C4-2B (cell line): Measurements from ENCODE around the gene LGALS12.
A peak's percentile ranks its signal among the peaks of the same experiment; 100 is the strongest.
"Not testable (repeated sequence)": the region's sequence is repeated elsewhere in the genome, so short reads cannot be mapped to it uniquely, and the experiment has no call there.

ENCODE experiments used
- H3K27ac ChIP-seq: fragments of 450-650 bp; 2 replicates; pipeline ENCODE4 v1.5.1; 2017
- ZFX ChIP-seq: fragments of 450-650 bp; IDR thresholded peaks from 2 replicates; pipeline ENCODE4 v1.6.1; 2017
- TF ChIP-seq, protein P1 (sequence below): fragments of 450-650 bp; conservative IDR thresholded peaks from 2 replicates; pipeline ENCODE4 v1.5.1; 2017; ENCODE audit warnings: mild to moderate bottlenecking

LGALS12 gene

DNA sequence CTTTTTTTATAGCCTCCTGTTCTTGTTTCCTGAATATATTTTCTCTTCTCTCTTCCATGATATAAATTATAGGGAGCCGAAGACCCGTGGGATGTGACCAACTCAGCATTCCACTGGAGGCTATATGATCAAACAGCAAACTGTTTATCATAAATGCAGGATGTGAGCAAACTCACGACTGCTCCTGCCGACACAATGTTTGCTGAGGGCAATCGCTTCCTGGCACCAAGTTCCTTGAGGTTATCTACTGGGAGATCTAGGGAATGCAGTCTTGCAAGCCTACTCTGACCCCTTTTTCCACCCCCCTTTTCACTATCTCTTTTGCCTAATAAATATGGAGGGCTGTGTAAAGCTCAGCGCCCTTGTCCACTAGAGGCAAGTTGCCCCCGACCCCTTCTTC is 17.3 kb downstream of the LGALS12 start:
- TF ChIP-seq, protein P1, sequence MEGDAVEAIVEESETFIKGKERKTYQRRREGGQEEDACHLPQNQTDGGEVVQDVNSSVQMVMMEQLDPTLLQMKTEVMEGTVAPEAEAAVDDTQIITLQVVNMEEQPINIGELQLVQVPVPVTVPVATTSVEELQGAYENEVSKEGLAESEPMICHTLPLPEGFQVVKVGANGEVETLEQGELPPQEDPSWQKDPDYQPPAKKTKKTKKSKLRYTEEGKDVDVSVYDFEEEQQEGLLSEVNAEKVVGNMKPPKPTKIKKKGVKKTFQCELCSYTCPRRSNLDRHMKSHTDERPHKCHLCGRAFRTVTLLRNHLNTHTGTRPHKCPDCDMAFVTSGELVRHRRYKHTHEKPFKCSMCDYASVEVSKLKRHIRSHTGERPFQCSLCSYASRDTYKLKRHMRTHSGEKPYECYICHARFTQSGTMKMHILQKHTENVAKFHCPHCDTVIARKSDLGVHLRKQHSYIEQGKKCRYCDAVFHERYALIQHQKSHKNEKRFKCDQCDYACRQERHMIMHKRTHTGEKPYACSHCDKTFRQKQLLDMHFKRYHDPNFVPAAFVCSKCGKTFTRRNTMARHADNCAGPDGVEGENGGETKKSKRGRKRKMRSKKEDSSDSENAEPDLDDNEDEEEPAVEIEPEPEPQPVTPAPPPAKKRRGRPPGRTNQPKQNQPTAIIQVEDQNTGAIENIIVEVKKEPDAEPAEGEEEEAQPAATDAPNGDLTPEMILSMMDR: no peak
- no peak for TF ChIP-seq ZFX
- H3K27ac ChIP-seq: no peak overlapping the region

GRCh38 chr11:63527667-63528066 is 21.8 kb downstream of the LGALS12 start:
- no peak for TF ChIP-seq ZFX
- TF ChIP-seq, protein P1: no peak

DNA sequence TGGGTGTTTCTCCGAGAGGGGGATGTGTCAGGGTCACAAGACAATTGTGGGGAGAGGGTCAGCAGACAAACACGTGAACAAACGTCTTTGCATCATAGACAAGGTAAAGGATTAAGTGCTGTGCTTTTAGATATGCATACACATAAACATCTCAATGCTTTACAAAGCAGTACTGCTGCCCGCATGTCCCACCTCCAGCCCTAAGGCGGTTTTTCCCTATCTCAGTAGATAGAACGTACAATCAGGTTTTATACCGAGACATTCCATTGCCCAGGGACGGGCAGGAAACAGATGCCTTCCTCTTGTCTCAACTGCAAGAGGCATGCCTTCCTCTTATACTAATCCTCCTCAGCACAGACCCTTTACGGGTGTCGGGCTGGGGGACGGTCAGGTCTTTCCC is 22.3 kb downstream of the LGALS12 start:
- not testable (repeated sequence) for H3K27ac ChIP-seq

More at GRCh38 chr11:63527667-63528066, 21.8 kb downstream of the LGALS12 start:
- no peak overlapping the region for H3K27ac ChIP-seq

DNA sequence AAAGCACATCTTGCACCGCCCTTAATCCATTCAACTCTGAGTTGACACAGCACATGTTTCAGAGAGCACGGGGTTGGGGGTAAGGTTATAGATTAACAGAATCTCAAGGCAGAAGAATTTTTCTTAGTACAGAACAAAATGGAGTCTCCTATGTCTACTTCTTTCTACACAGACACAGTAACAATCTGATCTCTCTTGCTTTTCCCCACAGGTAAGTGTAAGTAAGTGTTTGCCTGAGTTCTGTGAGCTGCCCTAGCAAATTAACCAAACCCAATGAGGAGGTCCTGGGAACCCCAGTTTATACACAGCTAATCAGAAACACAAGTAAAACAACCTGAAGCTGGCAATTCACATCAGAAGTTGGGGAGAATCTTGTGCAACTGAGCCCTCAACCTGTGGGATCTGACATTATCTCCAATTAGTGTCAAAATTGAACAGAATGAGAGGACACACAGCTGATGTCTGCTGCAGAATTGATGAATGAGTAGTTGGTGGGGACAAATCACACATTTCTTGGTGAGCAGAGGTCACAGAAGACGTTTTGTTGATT is 22.9 kb downstream of the LGALS12 start:
- not testable (repeated sequence) for H3K27ac ChIP-seq

GRCh38 chr11:63529373-63529772 is 23.5 kb downstream of the LGALS12 start:
- H3K27ac ChIP-seq: not testable (repeated sequence)

GRCh38 chr11:63530021-63530420 is 24.1 kb downstream of the LGALS12 start:
- H3K27ac ChIP-seq: no peak overlapping the region
- no peak for TF ChIP-seq ZFX
- TF ChIP-seq, protein P1: no peak

DNA sequence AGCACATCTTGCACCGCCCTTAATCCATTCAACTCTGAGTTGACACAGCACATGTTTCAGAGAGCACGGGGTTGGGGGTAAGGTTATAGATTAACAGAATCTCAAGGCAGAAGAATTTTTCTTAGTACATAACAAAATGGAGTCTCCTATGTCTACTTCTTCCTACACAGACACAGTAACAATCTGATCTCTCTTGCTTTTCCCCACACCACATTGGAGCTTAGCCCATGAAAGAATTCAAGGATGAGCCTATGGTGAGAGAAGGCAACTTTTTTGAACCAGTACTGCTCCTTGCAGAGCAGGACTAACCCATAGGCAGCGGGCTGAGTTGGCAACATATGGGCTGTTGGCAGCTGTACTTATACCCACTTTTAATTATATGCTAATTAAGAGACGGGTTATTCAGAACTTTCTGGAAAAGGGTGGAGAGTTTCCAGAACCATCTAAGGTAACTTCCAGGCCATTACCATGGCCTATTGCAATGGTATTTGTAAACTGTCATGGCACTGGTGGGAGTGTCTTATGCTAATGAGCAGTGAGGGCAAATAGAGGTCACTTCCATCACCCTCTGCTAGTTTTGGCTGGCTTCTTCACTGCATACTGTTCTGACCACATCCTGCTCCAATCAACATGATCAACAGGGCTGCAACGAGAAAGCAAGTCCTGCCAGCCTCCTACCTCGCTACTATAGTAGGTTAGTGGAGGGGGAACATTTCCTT is 25.3 kb downstream of the LGALS12 start:
- H3K27ac ChIP-seq: peak overlapping the region; percentile 32; the same call in 1 of the 2 replicates

- H3K27ac ChIP-seq: no peak overlapping the region
- TF ChIP-seq, protein P1: no peak
- no peak for TF ChIP-seq ZFX
Measured at GRCh38 chr11:63532117-63532516, 26.2 kb downstream of the LGALS12 start.

- no peak overlapping the region for H3K27ac ChIP-seq
- TF ChIP-seq, protein P1: no peak
- no peak for TF ChIP-seq ZFX
Measured at GRCh38 chr11:63532799-63533475, 27.1 kb downstream of the LGALS12 start.
